Thymus (tissue), 11 donors: ENCODE data around the gene FAM117A. TPM values are rescaled to one million over a fixed set of nuclear protein-coding genes. Genes with fewer than 3 reads are reported as not detected.

Source experiments
- DNase-seq, 9 donors: peaks; one replicate each; pipeline ENCODE4 v3.0.0-alpha.2; 2013; ENCODE audit warnings: low spot score in 9 of 9, low read depth in 6 of 9, missing footprints in 1 of 9
- H3K27ac ChIP-seq, 2 donors: one replicate each; pipeline ENCODE4 v1.5.1; 2013; ENCODE audit warnings: control low read depth in 1 of 2, low read depth in 1 of 2, low read length in 1 of 2, mild to moderate bottlenecking in 1 of 2, moderate library complexity in 1 of 2
- H3K27me3 ChIP-seq, 2 donors: one replicate each; pipeline ENCODE4 v1.5.1; 2013; ENCODE audit warnings: low read length in 1 of 2; ENCODE audit not compliant: control insufficient read depth in 2 of 2, insufficient read depth in 1 of 2
- H3K36me3 ChIP-seq, 2 donors: one replicate each; pipeline ENCODE4 v1.5.1; 2013; ENCODE audit warnings: low read length in 1 of 2, mild to moderate bottlenecking in 1 of 2, moderate library complexity in 1 of 2; ENCODE audit not compliant: control insufficient read depth in 2 of 2, insufficient read depth in 2 of 2
- H3K4me1 ChIP-seq, 2 donors: one replicate each; pipeline ENCODE4 v1.5.1; 2013; ENCODE audit warnings: low read length in 2 of 2; ENCODE audit not compliant: control insufficient read depth in 2 of 2, insufficient read depth in 2 of 2
- H3K4me3 ChIP-seq, 2 donors: one replicate each; pipeline ENCODE4 v1.5.1; 2013; ENCODE audit warnings: low read length in 2 of 2, control low read depth in 1 of 2, mild to moderate bottlenecking in 1 of 2
- H3K9me3 ChIP-seq, 2 donors: one replicate each; pipeline ENCODE4 v1.5.1; 2013; ENCODE audit warnings: low read length in 1 of 2, mild to moderate bottlenecking in 1 of 2; ENCODE audit not compliant: control insufficient read depth in 2 of 2, insufficient read depth in 1 of 2
- WGBS: extraction: QIAGEN DNeasy Blood & Tissue Kit; methylation state at CpG from one replicate; pipeline ENCODE4 v1.1.7; 2013; 5-methylcytosine and 5-hydroxymethylcytosine counted together
- polyA plus RNA-seq: library from polyadenylated mRNA; stranded (reverse); fragments of 200-250 nt; gene quantifications from one replicate; pipeline ENCODE4 v1.2.3, GENCODE V29; 2013
- total RNA-seq: library from RNA; stranded (reverse); fragments of 120-200 nt; gene quantifications from one replicate; pipeline ENCODE4 v1.2.4, GENCODE V29; 2013
- donor health status: healthy.

FAM117A gene
- total and polyA plus RNA-seq, 2 donors: 10.3 to 13.6 TPM

GRCh38 chr17:49708515-49709183 is 55.3 kb downstream of the FAM117A start:
- Histone ChIP-seq H3K27ac (no peak overlapping the region), H3K27me3 (no peaks in the 10 kb centered on the region), H3K4me1 (peaks cover 5 to 23% of the 10 kb centered on the region in 2 donors), H3K4me3 (peak overlapping the region in 1 of 2 donors; percentile 21), H3K9me3 (no peaks in the 10 kb centered on the region), H3K36me3 (peaks cover 43 to 63% of the 10 kb centered on the region in 2 donors)
- DNase-seq: no peak
- 74% methylated on average over 15 of the region's 15 CpGs for WGBS

- DNase-seq: peak; percentile 95 to 99 (median 98)
- Histone ChIP-seq H3K27me3 (no peaks in the 10 kb centered on the region), H3K27ac (peak within 1 kb of the TSS; percentile 75 to 92), H3K4me1 (peaks cover 5 to 23% of the 10 kb centered on the region in 2 donors), H3K9me3 (no peaks in the 10 kb centered on the region), H3K4me3 (peak within 1 kb of the TSS; percentile 86 to 91), H3K36me3 (peaks cover 51 to 63% of the 10 kb centered on the region in 2 donors)
- WGBS: 2% methylated on average over 53 of the region's 53 CpGs
Measured at GRCh38 chr17:49707608-49708514, 56.1 kb downstream of the FAM117A start, which contains the start of gene SLC35B1. TSS of gene SLC35B1 (minus strand) at chr17:49707964. CDS start at chr17:49707833, 131 bp downstream.

GRCh38 chr17:49707246-49707607 is 56.7 kb downstream of the FAM117A start:
- H3K36me3 ChIP-seq: peaks cover 56 to 63% of the 10 kb centered on the region in 2 donors
- peak overlapping the region; percentile 86 to 91 for H3K4me3 ChIP-seq
- H3K27me3 ChIP-seq: no peaks in the 10 kb centered on the region
- peaks cover 5 to 23% of the 10 kb centered on the region in 2 donors for H3K4me1 ChIP-seq
- WGBS: 1% methylated on average over 12 of the region's 12 CpGs
- peak overlapping the region; percentile 75 to 92 for H3K27ac ChIP-seq
- DNase-seq: peak in 4 of 9 donors; percentile 38 to 65 (median 39)
- no peaks in the 10 kb centered on the region for H3K9me3 ChIP-seq

GRCh38 chr17:49705254-49705653 is 58.7 kb downstream of the FAM117A start:
- Histone ChIP-seq H3K27ac (no peak overlapping the region), H3K36me3 (peaks cover 57 to 64% of the 10 kb centered on the region in 2 donors), H3K27me3 (no peaks in the 10 kb centered on the region), H3K9me3 (no peaks in the 10 kb centered on the region), H3K4me3 (no peak overlapping the region), H3K4me1 (peaks cover 8 to 31% of the 10 kb centered on the region in 2 donors)
- DNase-seq: no peak

- Histone ChIP-seq H3K9me3 (no peaks in the 10 kb centered on the region), H3K27me3 (no peaks in the 10 kb centered on the region), H3K36me3 (peaks cover 59 to 60% of the 10 kb centered on the region in 2 donors), H3K4me3 (no peak overlapping the region), H3K4me1 (peaks cover 12 to 42% of the 10 kb centered on the region in 2 donors), H3K27ac (no peak overlapping the region)
- WGBS: 77% methylated on average over 6 of the region's 6 CpGs
- DNase-seq: peak in 1 of 9 donors; percentile 39
Measured at GRCh38 chr17:49703557-49704277, 60.2 kb downstream of the FAM117A start.

GRCh38 chr17:49700960-49701359 is 63.0 kb downstream of the FAM117A start:
- no peaks in the 10 kb centered on the region for H3K9me3 ChIP-seq
- 98% methylated on average over 6 of the region's 6 CpGs for WGBS
- H3K36me3 ChIP-seq: peaks cover 57 to 58% of the 10 kb centered on the region in 2 donors
- no peak overlapping the region for H3K27ac ChIP-seq
- peaks cover 7 to 33% of the 10 kb centered on the region in 2 donors for H3K4me1 ChIP-seq
- no peak overlapping the region for H3K4me3 ChIP-seq
- DNase-seq: no peak
- no peaks in the 10 kb centered on the region for H3K27me3 ChIP-seq

GRCh38 chr17:49699966-49700575 is 63.9 kb downstream of the FAM117A start:
- Histone ChIP-seq H3K27ac (peak overlapping the region in 1 of 2 donors; percentile 65), H3K9me3 (no peaks in the 10 kb centered on the region), H3K4me1 (peaks cover 7 to 38% of the 10 kb centered on the region in 2 donors), H3K27me3 (no peaks in the 10 kb centered on the region), H3K36me3 (peaks cover 48 to 49% of the 10 kb centered on the region in 2 donors), H3K4me3 (no peak overlapping the region)
- WGBS: 45% methylated on average over 8 of the region's 8 CpGs
- peak in 3 of 9 donors; percentile 41 to 64 (median 45) for DNase-seq

GRCh38 chr17:49698005-49698404 is 65.9 kb downstream of the FAM117A start:
- no peak overlapping the region for H3K4me3 ChIP-seq
- H3K27ac ChIP-seq: no peak overlapping the region
- peaks cover 7 to 41% of the 10 kb centered on the region in 2 donors for H3K4me1 ChIP-seq
- H3K27me3 ChIP-seq: peaks cover 0 to 6% of the 10 kb centered on the region in 2 donors
- no peak for DNase-seq
- no peaks in the 10 kb centered on the region for H3K9me3 ChIP-seq
- WGBS: 95% methylated on average over 6 of the region's 6 CpGs
- peaks cover 28 to 30% of the 10 kb centered on the region in 2 donors for H3K36me3 ChIP-seq
